ENCODE measurements around the gene ATP10B.

The ATP10B gene

DNA sequence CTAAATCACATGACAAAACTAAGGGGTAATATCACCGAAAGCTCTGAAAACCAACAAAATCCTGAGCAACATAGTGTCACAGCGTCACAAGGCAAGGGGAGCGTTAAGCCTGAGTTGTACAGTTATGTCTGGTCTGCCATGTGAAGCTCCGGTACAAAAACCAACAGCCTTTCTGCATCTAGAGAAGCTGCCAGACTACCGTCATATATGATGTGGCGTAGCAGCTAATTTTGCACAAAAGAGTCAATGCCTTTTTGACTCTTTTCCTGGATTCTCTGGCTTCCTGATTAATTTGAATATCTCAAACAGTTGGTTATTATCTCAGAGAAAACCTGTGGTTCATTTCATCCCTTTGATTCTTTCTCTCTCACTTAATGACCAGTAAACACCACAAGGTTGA, 16.0 kb upstream of the ATP10B start:
- H3K4me3 ChIP-seq (ENCODE audit: low read length): no peak overlapping the region
- no peak for DNase-seq (ENCODE audit: low read depth)
- TF ChIP-seq, protein P1, sequence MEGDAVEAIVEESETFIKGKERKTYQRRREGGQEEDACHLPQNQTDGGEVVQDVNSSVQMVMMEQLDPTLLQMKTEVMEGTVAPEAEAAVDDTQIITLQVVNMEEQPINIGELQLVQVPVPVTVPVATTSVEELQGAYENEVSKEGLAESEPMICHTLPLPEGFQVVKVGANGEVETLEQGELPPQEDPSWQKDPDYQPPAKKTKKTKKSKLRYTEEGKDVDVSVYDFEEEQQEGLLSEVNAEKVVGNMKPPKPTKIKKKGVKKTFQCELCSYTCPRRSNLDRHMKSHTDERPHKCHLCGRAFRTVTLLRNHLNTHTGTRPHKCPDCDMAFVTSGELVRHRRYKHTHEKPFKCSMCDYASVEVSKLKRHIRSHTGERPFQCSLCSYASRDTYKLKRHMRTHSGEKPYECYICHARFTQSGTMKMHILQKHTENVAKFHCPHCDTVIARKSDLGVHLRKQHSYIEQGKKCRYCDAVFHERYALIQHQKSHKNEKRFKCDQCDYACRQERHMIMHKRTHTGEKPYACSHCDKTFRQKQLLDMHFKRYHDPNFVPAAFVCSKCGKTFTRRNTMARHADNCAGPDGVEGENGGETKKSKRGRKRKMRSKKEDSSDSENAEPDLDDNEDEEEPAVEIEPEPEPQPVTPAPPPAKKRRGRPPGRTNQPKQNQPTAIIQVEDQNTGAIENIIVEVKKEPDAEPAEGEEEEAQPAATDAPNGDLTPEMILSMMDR (IDR thresholded peaks at IDR 0.05; ENCODE audit: insufficient read depth, low read depth, low read length, missing control alignments): no peak

DNA sequence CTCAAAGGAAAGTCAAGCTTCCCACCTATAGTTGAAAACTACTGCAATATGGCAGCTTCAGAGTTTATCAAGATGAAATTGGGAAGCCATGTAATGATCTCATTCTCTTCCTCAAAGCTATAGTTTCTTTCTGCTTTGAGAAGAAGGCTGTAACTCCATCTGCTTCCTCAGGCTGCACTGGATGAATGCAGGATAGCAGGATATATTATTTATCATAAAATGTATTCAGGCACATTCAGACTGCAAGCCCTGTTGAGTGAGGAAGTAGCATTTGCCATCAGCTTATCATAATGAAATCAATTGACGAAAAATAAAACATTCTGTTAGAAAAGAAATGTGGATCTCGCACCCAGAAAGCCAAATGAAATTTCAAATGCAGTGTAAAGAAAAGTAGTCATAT, 560 bp downstream of the ATP10B start:
- DNase-seq (ENCODE audit: low read depth): no peak
- H3K4me3 ChIP-seq (ENCODE audit: low read length): no peak overlapping the region
- TF ChIP-seq, protein P1 (IDR thresholded peaks at IDR 0.05; ENCODE audit: insufficient read depth, low read depth, low read length, missing control alignments): no peak

DNA sequence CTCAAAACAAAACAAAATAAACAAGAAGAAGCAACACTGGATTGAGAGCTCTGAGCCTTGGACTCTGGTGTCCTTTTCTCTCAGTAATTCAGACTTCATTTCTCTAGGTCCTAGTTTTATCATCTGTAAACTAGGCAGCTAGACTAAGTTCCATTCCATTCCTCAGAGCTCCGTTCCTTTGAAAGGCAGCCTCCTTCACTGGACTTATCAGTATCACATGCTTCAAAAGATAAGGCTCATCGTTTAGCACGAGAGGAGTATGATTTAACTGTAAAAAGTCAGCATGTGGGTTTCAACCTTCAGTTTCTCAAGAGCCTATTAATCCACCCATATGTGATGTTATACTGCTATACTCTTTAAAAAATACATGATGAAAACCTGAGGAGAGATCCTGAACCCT, 1.6 kb downstream of the ATP10B start:
- no peak overlapping the region for H3K4me3 ChIP-seq (ENCODE audit: low read length)
- TF ChIP-seq, protein P1 (IDR thresholded peaks at IDR 0.05; ENCODE audit: insufficient read depth, low read depth, low read length, missing control alignments): no peak
- no peak for DNase-seq (ENCODE audit: low read depth)

DNA sequence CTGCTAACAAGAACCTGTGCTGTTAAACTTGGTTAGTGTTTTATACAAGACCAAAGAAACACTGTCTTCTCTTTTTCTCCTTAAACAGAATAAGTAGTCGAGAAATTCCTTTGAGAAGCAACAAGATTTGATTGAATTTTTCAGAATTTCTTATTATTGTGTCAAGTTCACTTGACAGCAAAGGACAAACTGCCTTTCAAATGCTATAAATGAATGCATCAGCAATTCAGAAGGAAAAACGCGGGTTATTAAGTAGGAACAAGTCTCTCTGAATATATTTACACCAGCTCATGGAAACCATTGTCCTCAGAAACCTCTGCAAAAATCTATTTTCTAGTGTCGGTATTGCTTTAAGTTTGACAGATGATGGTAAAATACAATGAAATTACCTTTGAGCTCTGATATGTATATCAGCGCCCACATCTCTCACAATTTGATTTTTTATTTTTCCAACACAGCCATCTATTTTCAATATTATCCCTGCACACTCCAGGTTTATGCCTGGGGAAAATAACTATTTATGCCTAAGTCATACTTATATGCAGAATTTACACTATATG, 4.4 kb downstream of the ATP10B start:
- no peak overlapping the region for H3K4me3 ChIP-seq (ENCODE audit: low read length)
- TF ChIP-seq, protein P1 (IDR thresholded peaks at IDR 0.05; ENCODE audit: insufficient read depth, low read depth, low read length, missing control alignments): no peak
- DNase-seq (ENCODE audit: low read depth): no peak

DNA sequence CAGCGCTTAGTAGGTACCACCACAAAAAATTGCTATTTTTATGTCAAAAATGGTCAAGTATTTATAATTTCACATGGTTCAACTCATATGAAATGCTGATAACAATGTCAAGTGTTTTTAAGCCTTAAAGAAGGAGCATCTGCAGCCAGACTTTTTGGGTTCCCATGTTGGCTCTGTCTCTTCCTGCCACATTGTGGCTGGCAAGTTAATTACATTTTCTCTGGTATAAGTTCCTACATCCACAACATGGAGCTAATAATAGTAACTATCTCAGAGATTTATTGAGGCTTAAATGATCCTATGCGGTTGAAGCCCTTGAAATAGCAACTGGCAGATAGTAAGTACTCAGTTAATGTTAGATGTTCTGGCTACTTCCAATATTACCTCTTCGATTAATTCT, 5.4 kb downstream of the ATP10B start:
- no peak for DNase-seq (ENCODE audit: low read depth)
- H3K4me3 ChIP-seq (ENCODE audit: low read length): no peak overlapping the region
- TF ChIP-seq, protein P1 (IDR thresholded peaks at IDR 0.05; ENCODE audit: insufficient read depth, low read depth, low read length, missing control alignments): peak; percentile 13

DNA sequence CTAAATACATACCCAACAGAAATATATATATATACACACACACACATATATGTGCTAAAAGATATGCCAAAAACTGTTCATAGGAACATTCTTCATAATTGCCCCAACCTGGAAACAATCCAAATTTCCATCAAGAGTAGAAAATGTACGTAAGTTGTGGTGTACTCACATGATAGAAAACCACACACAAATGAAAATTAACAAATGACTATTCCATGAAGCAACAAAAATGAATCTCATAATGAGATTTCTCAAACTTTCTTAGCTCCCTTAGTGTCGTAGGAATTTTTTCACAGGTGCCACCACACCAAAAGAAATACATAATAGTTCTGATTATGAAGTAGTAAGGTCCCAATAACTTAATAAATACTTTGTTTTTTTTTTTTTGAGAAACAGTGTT, 7.8 kb downstream of the ATP10B start:
- H3K4me3 ChIP-seq (ENCODE audit: low read length): no peak overlapping the region
- DNase-seq (ENCODE audit: low read depth): no peak
- TF ChIP-seq, protein P1 (IDR thresholded peaks at IDR 0.05; ENCODE audit: insufficient read depth, low read depth, low read length, missing control alignments): no peak

DNA sequence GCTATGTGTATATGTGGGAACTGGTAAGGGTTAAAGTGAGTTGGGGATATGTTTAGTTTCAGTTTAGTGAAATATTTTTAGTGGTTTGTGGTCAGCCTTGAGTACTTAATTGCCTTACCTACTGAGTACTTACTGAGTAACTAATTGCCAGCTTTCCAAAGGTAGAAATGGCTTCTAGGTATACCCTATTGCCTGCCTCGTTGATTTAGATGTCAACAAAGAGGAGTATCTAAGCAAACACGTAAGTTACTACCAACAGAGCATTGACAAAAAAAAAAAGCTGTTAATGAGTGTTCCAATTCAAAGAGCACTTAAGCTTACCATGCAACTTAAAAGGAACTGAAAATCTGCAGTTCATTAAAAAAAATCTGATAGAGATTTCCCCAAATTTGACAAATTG, 8.8 kb downstream of the ATP10B start:
- TF ChIP-seq, protein P1 (IDR thresholded peaks at IDR 0.05; ENCODE audit: insufficient read depth, low read depth, low read length, missing control alignments): no peak
- DNase-seq (ENCODE audit: low read depth): no peak

More for the DNA sequence above, 8.8 kb downstream of the ATP10B start:
- no peak overlapping the region for H3K4me3 ChIP-seq (ENCODE audit: low read length)

Measured in epithelial cell of esophagus (primary cell).